ENCODE data around the gene SMG5.

Gene SMG5

DNA sequence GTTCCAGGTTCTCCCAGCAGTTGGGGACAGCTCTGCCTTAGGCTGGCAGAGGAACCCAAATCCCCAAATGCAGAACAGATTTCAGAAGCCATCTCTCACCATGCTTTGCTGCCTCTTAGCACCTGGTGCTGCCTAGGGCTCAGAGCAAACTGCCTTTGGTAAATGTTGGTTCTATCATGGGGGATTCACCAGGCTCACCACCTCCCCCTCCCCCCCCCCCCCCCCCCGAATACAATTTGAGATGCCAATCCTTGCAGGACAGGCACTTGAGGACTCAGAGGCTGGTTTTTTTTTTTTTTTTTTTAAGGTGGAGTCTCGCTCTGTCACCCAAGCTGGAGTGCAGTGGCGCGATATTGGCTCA is 34.3 kb downstream of the SMG5 start:
- in situ Hi-C loops (cut with HindIII; ENCODE audit: low pct_ligation_motif_present, low pct_unique_long_range_greater_than_20kb, low sequenced_read_pairs), result no loop called here
- DNase-seq, result no peak

DNA sequence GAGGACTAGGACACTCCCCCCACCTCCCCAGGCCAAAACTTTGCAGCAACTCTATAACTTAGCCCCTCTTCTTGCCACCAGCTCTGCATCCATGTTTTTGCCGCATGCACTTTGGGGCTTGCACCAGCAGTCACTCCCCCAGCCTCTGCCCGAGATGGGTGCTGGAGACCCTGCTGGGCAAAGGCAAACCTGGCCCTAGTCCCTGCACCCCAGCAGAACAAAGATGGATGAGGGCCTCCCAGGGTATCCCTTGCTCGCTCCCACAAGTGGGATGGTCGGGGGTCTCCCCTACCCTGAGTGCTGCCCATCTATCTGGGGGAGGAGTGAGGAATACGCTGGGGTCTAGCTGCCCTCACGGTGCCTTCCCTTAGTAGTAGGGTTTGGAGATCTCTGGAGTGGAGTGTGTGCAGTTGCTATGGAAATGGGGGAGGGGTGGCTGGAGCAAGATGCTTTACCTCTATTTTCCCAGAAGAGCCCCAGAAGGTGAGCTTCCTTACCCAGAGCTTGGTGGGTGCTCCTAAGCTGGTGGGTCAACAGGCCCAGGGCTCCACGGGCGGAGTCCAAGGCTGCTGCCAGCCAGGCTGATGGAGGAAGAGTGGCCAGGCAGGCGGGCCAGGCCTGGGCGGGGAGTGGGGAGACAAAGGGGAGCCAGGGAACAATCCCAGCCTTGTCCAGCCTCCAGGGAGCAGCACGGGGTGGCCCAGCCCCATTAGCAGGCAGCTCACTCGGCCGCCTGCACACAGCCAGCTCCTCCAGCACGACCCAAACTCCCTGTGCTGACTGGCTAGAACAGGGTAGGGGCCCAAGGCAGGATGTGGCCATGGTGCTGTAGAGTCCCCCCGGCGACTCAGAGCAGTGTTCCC is 34.9 kb downstream of the SMG5 start, which contains the start of gene PAQR6:
TSS of gene PAQR6 (minus strand) at position 597 of the 863 bp plus-strand sequence. CDS start 1,325 bp downstream, outside the sequence.
- in situ Hi-C loops (cut with HindIII; ENCODE audit: low pct_ligation_motif_present, low pct_unique_long_range_greater_than_20kb, low sequenced_read_pairs), result no loop called here
- DNase-seq, result no peak

DNA sequence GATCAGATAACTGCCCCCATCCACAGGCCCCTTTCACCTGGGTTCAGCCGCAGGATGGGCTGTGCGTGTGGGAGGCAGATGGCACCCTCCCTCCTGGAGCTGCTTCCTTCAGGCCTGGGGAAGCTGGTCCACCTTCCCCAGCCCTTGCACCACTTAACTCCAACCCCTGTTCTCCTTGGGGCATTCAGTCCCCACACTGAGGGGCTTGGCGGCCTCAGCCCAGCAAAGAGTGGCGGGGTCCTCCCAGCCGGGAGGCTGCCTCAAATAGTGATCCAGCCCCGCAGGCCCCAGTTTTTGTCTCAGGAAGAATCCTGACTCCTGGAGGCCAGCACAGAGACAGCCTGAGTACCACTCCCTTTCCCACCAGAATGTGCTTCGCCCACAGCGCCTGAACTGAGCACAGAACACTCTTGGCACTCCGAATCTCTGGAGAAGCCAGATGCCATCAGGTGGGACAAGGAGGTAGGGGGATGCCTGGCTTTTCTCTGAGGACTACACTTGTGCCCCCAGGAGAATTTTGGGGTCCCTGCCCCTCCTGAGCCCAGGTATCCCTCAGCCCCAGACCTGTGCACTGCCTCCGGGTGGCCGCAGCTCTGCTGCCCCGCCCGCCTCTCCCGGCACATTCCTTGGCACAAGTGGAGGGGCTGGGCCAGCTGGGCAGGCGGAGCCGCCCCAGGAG is 35.7 kb downstream of the SMG5 start:
- no peak for DNase-seq
- in situ Hi-C loops (cut with HindIII; ENCODE audit: low pct_ligation_motif_present, low pct_unique_long_range_greater_than_20kb, low sequenced_read_pairs), result no loop called here

DNA sequence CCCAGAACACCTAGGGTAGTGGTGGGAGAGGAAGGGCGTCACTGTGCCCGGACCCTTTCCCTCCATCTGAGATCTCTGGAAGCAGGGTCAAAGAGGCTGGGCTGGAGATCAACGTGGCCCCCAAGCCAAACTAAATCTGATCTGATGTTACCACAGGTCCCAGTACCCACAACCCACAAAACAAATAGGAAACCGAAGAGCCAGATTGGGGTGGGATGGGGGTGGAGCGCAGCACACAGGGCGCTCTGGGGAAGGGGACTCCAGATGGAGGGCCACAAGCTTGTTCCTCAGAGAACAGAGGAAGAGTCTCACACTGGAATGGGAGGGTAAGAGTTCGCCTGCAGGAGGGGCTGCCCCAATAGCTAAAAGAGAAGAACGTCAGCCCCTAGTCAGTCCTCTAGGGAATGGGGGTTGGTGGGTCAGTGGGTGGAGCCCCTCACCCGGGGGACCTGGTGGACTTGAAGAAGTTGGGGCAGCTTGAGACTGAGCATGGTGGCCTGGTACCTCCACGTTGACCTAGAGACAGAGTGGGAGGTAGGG is 36.3 kb downstream of the SMG5 start:
- in situ Hi-C loops (cut with HindIII; ENCODE audit: low pct_ligation_motif_present, low pct_unique_long_range_greater_than_20kb, low sequenced_read_pairs), result no loop called here
- DNase-seq, result no peak

DNA sequence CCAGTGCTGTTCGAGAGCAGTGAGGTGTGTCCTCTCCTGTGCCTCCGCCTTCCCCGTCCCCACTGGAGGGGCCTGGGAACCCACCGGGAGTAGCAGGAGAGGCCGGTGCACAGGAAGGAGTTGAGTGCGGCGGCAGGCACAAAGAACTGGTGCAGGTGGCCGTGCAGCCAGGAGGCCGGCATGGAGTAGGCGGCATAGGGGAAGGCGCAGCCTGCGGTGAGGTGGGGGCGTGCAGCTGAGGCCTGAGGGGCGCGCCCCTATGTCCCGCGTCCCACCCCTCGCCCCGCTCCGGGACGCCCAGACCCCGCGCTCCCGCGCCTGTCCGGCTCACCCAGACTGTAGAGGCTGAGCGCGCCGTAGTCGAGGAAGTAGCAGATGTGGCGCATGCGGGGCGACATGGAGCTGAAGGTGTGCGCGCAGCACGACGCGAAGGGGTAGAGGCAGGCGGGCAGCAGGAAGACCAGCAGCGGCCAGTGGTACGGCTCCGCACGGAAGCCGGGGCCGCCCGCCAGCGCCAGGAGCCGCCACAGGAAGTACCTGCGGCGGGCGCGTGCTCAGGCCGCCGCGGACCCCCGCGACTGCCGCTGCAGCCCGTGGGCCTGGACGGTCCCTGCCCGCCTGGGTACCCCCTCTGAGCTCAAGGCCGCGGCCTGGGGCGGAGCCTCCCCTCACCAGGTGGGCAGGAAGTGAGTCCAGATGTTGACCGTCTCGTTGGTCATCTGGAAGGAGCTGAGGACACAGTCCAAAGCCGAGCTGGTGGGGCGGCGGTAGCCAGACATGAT is 37.0 kb downstream of the SMG5 start:
- DNase-seq, result no peak
- in situ Hi-C loops (cut with HindIII; ENCODE audit: low pct_ligation_motif_present, low pct_unique_long_range_greater_than_20kb, low sequenced_read_pairs), result no loop called here

DNA sequence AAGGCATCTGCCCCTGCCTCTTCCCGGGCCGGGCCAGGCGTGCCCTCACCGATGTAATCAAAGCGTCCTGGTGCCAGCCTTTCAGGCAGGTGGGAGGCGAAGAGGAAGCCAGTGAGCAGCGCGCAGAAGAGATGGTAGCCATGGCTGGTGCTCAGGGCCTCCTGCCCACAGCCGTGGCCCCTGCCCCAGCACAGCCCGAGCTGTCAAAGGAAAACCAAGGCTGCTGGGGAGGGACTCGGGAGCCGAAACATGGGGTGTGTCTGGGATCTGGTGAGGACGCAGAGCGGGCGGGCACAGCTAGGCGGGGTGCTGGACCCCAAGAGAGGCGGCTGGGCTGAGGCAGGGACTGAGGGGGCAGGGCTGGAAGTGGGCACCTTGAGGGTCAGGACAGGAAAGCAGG is 37.9 kb downstream of the SMG5 start:
- in situ Hi-C loops (cut with HindIII; ENCODE audit: low pct_ligation_motif_present, low pct_unique_long_range_greater_than_20kb, low sequenced_read_pairs), result no loop called here

DNA sequence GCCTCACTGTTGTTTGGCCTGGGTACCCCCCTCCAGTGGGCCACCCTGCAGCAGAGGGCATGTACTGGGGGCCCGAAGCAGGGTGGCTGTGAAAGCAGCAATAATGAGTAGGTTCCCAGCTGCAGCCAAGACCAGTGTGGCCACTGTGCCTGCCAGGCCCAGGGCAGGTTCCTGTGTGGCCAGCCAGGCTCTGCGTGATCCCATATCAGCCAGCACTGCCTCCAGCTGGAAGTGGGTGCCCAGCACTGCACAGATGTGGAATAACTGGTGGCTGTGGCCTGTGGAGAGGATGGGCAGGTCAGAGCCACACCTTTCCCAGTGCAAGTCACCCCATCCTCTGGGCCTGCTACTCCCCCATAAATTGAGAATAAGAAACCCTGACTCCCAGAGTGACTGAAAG is 38.5 kb downstream of the SMG5 start:
- in situ Hi-C loops (cut with HindIII; ENCODE audit: low pct_ligation_motif_present, low pct_unique_long_range_greater_than_20kb, low sequenced_read_pairs), result no loop called here
- no peak for DNase-seq

More for the DNA sequence above, 37.9 kb downstream of the SMG5 start:
- DNase-seq, result no peak

DNA sequence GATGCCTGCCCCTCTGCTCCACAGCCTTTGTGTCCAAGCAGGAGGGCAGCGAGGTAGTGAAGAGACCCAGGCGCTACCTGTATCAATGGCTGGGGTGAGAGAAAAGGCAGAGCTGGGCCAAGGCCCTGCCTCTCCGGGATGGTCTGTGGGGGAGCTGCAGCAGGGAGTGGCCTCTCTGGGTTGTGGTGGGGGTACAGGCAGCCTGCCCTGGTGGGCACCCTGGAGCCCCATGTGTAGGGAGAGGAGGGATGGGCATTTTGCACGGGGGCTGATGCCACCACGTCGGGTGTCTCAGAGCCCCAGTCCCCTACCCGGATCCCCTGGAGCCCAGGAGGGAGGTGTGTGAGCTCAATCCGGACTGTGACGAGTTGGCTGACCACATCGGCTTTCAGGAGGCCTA is 39.9 kb downstream of the SMG5 start:
- in situ Hi-C loops (cut with HindIII; ENCODE audit: low pct_ligation_motif_present, low pct_unique_long_range_greater_than_20kb, low sequenced_read_pairs), result no loop called here
- no peak for DNase-seq

DNA sequence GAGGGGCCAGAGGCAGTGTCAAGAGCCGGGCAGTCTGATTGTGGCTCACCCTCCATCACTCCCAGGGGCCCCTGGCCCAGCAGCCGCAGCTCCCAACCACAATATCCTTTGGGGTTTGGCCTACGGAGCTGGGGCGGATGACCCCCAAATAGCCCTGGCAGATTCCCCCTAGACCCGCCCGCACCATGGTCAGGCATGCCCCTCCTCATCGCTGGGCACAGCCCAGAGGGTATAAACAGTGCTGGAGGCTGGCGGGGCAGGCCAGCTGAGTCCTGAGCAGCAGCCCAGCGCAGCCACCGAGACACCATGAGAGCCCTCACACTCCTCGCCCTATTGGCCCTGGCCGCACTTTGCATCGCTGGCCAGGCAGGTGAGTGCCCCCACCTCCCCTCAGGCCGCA is 40.7 kb downstream of the SMG5 start, which contains the start of gene BGLAP:
TSS of gene BGLAP (plus strand) at position 259 of the 400 bp plus-strand sequence. CDS start at position 307, 48 bp downstream.
- in situ Hi-C loops (cut with HindIII; ENCODE audit: low pct_ligation_motif_present, low pct_unique_long_range_greater_than_20kb, low sequenced_read_pairs), result no loop called here
- DNase-seq, result no peak

DNA sequence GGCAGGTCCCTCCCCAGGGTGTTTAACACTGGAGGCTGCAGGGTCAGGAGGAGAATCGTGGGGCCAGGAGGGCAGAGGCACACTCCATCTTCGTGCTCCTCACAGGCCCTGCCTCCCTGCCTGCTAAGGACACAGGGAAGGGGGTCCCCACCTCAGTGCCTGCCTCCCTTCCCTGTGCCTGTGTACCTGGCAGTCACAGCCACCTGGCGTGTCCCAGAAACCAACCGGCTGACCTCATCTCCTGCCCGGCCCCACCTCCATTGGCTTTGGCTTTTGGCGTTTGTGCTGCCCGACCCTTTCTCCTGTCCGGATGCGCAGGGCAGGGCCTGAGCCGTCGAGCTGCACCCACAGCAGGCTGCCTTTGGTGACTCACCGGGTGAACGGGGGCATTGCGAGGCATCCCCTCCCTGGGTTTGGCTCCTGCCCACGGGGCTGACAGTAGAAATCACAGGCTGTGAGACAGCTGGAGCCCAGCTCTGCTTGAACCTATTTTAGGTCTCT is 41.3 kb downstream of the SMG5 start:
- in situ Hi-C loops (cut with HindIII; ENCODE audit: low pct_ligation_motif_present, low pct_unique_long_range_greater_than_20kb, low sequenced_read_pairs), result no loop called here
- DNase-seq, result peak; percentile 65

DNA sequence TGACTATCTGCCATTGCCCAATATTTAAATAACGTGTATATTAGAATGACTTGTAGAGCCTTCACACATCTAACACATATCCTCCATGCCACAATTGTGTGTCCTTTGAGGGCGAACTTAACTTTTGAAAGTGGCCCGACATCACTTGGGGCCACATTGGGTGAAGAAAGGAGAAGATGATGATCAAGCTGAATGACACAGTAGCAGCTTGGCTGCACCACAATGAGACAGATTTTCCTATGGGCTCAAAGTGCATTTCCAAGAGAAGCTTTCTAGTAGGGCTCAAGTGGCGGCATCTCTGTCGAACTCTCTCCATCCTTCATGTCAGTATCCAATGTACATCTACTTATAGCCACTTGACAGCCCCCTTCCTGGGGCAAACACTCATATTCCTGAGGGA is 44.4 kb downstream of the SMG5 start:
- DNase-seq, result no peak
- in situ Hi-C loops (cut with HindIII; ENCODE audit: low pct_ligation_motif_present, low pct_unique_long_range_greater_than_20kb, low sequenced_read_pairs), result no loop called here

DNA sequence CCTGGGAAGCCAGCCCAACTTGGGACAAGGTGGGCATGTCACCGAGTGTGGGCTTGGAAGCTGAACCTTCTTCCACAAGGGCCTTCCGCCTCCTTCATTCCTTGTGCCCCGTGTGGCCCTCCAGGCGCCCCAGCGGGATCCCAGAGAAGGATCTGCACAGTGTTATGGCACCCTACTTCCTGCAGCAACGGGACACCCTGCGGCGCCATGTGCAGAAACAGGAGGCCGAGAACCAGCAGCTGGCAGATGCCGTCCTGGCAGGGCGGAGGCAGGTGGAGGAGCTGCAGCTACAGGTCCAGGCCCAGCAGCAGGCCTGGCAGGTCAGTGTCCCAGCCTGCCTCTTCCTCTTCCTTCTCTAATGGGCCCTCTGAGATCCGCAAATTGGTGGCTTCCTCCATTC is 46.5 kb downstream of the SMG5 start:
- no peak for DNase-seq
- in situ Hi-C loops (cut with HindIII; ENCODE audit: low pct_ligation_motif_present, low pct_unique_long_range_greater_than_20kb, low sequenced_read_pairs), result no loop called here

DNA sequence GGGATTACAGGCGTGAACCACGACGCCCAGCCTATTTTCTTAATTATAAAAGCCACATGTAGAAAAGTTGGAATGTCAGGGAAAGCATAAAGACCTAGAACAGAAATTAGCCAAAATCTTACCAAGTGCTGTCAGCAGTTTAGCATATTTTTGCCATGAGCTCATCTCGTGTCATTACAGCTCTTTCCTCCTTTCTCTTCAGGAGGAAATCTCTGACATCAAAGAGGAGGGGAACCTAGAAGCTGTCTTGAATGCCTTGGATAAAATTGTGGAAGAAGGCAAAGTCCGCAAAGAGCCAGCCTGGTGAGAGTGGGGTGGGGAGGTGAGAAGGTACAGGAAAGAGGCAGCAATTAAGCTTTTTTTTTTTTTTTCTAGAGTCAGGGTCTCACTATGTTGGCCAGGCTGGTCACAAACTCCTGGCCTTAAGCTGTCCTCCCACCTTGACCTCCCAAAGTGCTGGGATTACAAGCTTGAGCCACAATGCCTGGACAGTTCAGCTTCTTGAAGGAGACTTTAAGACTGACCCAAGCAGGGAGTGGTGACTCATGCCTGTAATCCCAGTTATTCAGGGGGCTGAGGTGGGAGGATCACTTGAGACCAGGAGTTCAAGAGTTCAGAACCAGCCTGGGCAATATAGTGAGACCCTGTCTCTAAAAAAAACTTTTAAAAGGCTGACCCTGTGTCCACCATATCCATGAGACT is 49.0 kb downstream of the SMG5 start:
- peak; percentile 51 for DNase-seq
- in situ Hi-C loops (cut with HindIII; ENCODE audit: low pct_ligation_motif_present, low pct_unique_long_range_greater_than_20kb, low sequenced_read_pairs), result no loop called here

DNA sequence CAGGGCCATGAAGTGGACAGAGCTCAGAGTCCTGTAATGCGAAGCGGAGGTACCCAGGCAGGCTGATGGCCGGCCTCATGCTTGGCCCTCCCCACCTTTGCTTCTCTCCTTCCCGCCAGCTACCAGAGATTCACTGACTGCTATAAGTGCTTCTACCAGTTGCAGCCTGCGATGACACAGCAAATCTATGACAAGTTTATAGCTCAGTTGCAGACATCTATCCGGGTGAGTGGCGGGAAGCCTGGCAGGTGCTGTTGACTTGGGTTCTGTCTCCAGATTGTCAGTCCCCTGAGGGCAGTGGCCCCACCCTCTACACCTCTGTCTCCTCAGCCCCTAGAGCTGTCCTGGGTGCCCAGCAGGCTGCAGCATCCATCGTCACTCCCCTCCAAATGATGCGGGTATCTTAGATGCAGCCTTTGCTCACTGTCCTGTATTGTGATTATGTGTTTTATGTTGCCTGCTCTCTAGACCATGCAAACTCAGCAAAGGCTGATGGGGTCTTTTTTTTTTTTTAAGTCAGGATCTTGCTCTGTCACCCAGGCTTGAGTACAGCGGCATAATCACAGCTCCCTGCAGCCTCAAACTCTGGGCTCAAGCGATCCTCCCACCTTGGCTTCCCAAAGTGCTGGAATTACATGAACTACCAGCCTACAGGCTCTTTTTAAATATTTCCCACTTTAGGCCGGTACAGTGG is 50.3 kb downstream of the SMG5 start:
- in situ Hi-C loops (cut with HindIII; ENCODE audit: low pct_ligation_motif_present, low pct_unique_long_range_greater_than_20kb, low sequenced_read_pairs), result no loop called here
- DNase-seq, result no peak

DNA sequence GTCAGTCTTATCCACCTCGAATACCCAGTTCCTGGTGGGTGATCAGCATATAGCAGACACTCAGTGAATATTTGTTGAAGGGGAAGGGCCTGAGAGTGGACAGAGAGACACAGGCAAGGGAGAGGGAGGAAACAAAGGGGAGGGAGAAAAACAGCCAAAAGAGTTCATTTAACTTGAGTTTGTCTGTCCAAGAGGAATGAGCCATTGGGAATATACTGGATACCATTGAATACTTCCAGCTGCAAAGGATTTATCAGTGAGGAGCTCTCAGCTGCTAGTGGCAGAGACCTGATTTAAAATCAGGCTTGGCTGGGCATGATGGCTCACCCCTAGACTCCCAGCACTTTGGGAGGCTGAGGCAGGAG is 52.2 kb downstream of the SMG5 start:
- in situ Hi-C loops (cut with HindIII; ENCODE audit: low pct_ligation_motif_present, low pct_unique_long_range_greater_than_20kb, low sequenced_read_pairs), result no loop called here
- DNase-seq, result no peak

DNA sequence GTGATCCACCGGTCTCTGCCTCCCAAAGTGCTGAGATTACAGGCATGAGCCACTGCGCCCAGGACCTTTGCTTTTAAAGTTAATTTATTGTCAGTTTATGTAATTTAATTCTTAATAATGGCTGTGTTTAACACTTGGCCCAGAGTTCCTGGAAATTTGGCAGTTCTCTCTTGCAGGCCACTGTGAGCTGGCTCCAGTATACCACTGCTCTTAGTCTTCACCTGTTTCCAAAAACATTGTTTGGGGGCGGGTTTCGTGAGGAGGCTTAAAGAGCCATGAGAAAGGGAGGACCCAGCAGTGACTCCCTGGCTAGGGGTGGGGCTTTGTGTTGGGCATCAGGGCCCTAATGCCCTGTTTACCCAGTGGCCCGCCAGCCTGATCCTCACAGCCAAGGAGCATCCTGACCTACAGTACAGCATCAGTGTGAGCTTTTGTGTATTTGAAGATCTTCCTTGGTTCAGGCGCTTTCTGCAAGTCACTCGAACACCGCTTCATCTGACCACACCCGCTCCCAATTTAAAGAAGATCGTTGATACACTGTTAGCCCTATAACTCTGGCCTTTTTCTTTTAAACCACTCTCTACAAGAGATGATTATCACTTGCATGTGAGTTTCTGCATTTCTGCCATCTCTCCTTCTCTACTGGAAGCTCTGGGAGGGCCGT is 52.7 kb downstream of the SMG5 start:
- in situ Hi-C loops (cut with HindIII; ENCODE audit: low pct_ligation_motif_present, low pct_unique_long_range_greater_than_20kb, low sequenced_read_pairs), result no loop called here

DNA sequence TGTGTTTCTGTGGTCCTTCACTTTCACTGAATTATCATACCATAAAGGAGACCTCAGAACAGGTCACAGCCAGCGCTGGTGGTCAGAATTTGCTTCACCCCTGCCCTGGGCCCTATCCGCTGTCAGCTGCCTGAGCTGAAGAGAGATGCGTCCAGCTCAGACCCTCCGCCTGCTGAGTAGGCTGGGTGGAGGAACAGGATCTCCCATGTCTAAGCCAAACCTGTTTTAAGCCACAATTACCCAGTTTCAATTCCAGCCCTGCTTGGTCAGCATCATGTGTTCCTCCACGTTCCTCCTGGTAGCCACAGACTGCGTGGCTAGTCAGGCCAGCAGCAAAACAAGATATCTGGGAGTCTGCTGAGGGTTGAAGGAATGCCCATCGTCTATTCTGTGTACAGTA is 54.1 kb downstream of the SMG5 start:
- no peak for DNase-seq
- in situ Hi-C loops (cut with HindIII; ENCODE audit: low pct_ligation_motif_present, low pct_unique_long_range_greater_than_20kb, low sequenced_read_pairs), result no loop called here

More for the DNA sequence above, 52.7 kb downstream of the SMG5 start:
- no peak for DNase-seq

Measured in ACHN (cell line).